Gastrocnemius medialis (tissue), 4 donors: ENCODE results near the gene CLIC1.

Source experiments
- POLR2A ChIP-seq, 2 donors: fragments of 450-650 bp; IDR thresholded peaks; one replicate each; pipeline ENCODE4 v1.6.1; 2017; ENCODE audit warnings: antibody characterized with exemption in 2 of 2, mild to moderate bottlenecking in 2 of 2, moderate library complexity in 2 of 2
- TF ChIP-seq, protein P1 (sequence below), 5 experiments: fragments of 450-650 bp in 3 of 5; fragments of 200-600 bp in 2 of 5; sonication (generic) in 2 of 5; IDR thresholded peaks in 4 of 5; conservative IDR thresholded peaks in 1 of 5; 1 replicate in 4 of 5; 2 replicates in 1 of 5; pipeline ENCODE4 v1.5.1; 2016 to 2019; ENCODE audit warnings: antibody characterized with exemption in 5 of 5, mild to moderate bottlenecking in 3 of 5, moderate library complexity in 3 of 5

DNA sequence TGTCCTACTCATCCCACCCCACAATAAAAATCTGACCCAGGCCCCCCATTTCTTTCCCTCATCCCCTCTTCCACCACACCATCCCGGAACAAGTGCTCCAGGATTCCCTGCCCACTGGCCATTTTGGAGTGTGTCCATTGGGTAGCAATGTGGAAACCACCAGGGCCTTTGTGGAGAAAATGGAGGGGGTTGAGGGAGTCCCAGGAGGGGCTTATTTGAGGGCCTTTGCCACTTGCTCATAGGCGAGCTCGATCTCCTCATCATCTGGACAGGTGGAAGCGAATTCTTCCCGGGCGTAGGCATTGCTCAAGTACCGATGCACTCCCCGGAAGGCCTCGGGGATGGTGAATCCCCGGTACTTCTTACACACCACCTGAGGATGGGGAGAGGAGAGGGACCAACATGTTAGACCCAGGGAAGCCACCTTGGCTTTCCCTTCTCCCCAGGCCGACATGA lies 5.7 kb downstream of the CLIC1 start:
- TF ChIP-seq, protein P1, sequence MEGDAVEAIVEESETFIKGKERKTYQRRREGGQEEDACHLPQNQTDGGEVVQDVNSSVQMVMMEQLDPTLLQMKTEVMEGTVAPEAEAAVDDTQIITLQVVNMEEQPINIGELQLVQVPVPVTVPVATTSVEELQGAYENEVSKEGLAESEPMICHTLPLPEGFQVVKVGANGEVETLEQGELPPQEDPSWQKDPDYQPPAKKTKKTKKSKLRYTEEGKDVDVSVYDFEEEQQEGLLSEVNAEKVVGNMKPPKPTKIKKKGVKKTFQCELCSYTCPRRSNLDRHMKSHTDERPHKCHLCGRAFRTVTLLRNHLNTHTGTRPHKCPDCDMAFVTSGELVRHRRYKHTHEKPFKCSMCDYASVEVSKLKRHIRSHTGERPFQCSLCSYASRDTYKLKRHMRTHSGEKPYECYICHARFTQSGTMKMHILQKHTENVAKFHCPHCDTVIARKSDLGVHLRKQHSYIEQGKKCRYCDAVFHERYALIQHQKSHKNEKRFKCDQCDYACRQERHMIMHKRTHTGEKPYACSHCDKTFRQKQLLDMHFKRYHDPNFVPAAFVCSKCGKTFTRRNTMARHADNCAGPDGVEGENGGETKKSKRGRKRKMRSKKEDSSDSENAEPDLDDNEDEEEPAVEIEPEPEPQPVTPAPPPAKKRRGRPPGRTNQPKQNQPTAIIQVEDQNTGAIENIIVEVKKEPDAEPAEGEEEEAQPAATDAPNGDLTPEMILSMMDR (IDR thresholded peaks at IDR 0.05 in 4 of 5, conservative IDR thresholded peaks at IDR 0.05 in 1 of 5) = no peak
- no peak for TF ChIP-seq POLR2A (IDR thresholded peaks at IDR 0.05)
